C4-2B (cell line): ENCODE measurements around the gene CCN5.

Source experiments
- CTCF ChIP-seq: fragments of 450-650 bp; conservative IDR thresholded peaks from 2 replicates; pipeline ENCODE4 v1.5.1; 2017; ENCODE audit warnings: mild to moderate bottlenecking
- ZFX ChIP-seq: fragments of 450-650 bp; IDR thresholded peaks from 2 replicates; pipeline ENCODE4 v1.6.1; 2017

- no peak for TF ChIP-seq CTCF
- TF ChIP-seq ZFX, result no peak
Measured at GRCh38 chr20:44709380-44709779, 5.8 kb upstream of the CCN5 start.
